Natural killer cell (primary cell): ENCODE results near the gene LRRC71. TPM values are rescaled to one million over a fixed set of nuclear protein-coding genes. Genes with fewer than 3 reads are reported as not detected.

Experiments used
- ATAC-seq, 3 donors: fragments of 150-1000 bp in 2 of 3; fragments of 200-7000 bp in 1 of 3; cut with Tn5 transposase; 1 replicate in 1 of 3; 2 replicates in 2 of 3; pipeline ENCODE4 v1.10.0; 2021; ENCODE audit warnings: mild to moderate bottlenecking in 2 of 3, moderate library complexity in 2 of 3
- DNase-seq, 2 donors: peaks; one replicate each; pipeline versions ENCODE4 v3.0.0 to v3.0.0-alpha.2; 2013 to 2021; ENCODE audit warnings: mixed read lengths in 1 of 2
- H3K27ac ChIP-seq: one replicate; pipeline ENCODE4 v1.5.1; 2013; ENCODE audit warnings: mild to moderate bottlenecking, low read length
- H3K27me3 ChIP-seq: one replicate; pipeline ENCODE4 v1.6.1; 2013; ENCODE audit warnings: low read length; ENCODE audit not compliant: control insufficient read depth, insufficient read depth
- H3K36me3 ChIP-seq: one replicate; pipeline ENCODE4 v1.6.1; 2013; ENCODE audit warnings: low read length; ENCODE audit not compliant: control insufficient read depth, insufficient read depth
- H3K4me1 ChIP-seq: one replicate; pipeline ENCODE4 v1.6.1; 2013; ENCODE audit warnings: low read length; ENCODE audit not compliant: control insufficient read depth, insufficient read depth
- H3K4me3 ChIP-seq: one replicate; pipeline ENCODE4 v1.5.1; 2013; ENCODE audit warnings: low read length
- H3K9me3 ChIP-seq: one replicate; pipeline ENCODE4 v1.6.1; 2013; ENCODE audit warnings: low read length; ENCODE audit not compliant: control insufficient read depth, insufficient read depth
- H3K27ac Mint-ChIP-seq, 2 donors: one replicate each; pipeline ENCODE4 v1.8.0; 2022; ENCODE audit warnings: mild to moderate bottlenecking in 2 of 2, mixed read lengths in 2 of 2, moderate library complexity in 1 of 2
- H3K27me3 Mint-ChIP-seq, 2 donors: one replicate each; pipeline ENCODE4 v1.8.0; 2022; ENCODE audit warnings: low read depth in 2 of 2, mixed read lengths in 2 of 2
- H3K36me3 Mint-ChIP-seq: one replicate; pipeline ENCODE4 v1.8.0; 2022; ENCODE audit warnings: mixed read lengths
- H3K4me1 Mint-ChIP-seq, 2 donors: one replicate each; pipeline ENCODE4 v1.8.0; 2022; ENCODE audit warnings: mixed read lengths in 2 of 2
- H3K4me3 Mint-ChIP-seq: one replicate; pipeline ENCODE4 v1.8.0; 2022; ENCODE audit warnings: mild to moderate bottlenecking, moderate library complexity, mixed read lengths
- H3K9me3 Mint-ChIP-seq, 2 donors: one replicate each; pipeline ENCODE4 v1.8.0; 2022; ENCODE audit warnings: mixed read lengths in 2 of 2
- CTCF ChIP-seq: fragments of 200-600 bp; IDR thresholded peaks from one replicate; pipeline ENCODE4 v1.8.0; 2022; ENCODE audit warnings: antibody characterized with exemption
- WGBS: methylation state at CpG from one replicate; pipeline ENCODE4 v1.1.7; 2013; ENCODE audit warnings: missing lambda C conversion rate; ENCODE audit not compliant: insufficient coverage; 5-methylcytosine and 5-hydroxymethylcytosine counted together
- intact Hi-C: fragments of 100-400 bp; cut with micrococcal nuclease; formaldehyde crosslinking; loops from one replicate; pipeline ENCODE4 v1.14.2; 2022
- total RNA-seq, 4 donors: library from RNA; stranded (reverse); fragments of 120-200 nt in 1 of 4; gene quantifications; one replicate each; pipeline versions ENCODE4 v1.2.3 to v1.2.4, GENCODE V29; 2013 to 2022

The LRRC71 gene
- total RNA-seq, 3 donors from 2014 or later (not counting 1 experiment from before 2014, with no cell fraction given), result not detected

DNA sequence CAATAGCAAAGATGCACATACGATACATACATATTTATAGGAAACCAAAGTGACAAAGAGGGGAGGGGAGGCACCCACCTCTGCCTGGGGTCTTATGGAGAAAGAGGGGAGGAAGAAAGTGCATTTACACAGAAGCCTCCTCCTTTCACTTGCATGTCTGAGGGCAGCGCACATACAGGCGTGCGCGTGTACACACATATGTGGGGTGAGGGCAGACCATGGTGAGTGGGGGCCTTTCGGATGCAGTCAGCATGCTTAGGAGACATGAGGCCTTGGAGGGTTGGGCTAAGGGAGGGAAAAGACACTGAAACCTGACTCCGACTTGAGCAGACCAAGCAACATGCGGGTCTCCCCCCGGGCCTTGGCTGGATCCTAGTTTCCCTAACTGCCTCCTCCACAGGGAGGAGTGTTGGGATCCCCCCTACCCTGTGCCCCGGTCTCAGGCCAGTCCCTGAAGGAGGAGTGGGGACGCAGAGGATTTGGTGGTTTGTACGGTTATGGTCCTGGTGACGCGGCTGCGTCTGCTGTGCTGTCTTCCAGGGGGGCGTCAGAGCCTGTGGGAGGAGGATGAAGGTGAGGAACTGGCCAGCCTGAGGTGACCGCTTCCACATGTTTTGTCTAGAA is 15.2 kb downstream of the LRRC71 start:
- WGBS, result 95% methylated on average over 14 of the region's 17 CpGs

GRCh38 chr1:156936191-156936590 is 15.8 kb downstream of the LRRC71 start:
- H3K4me3 Mint-ChIP-seq, result no peak overlapping the region
- DNase-seq, result no peak
- H3K36me3 Mint-ChIP-seq, result no peaks in the 10 kb centered on the region
- no peaks in the 10 kb centered on the region for H3K4me1 ChIP-seq
- no peak for TF ChIP-seq CTCF
- no peak for ATAC-seq
- no peaks in the 10 kb centered on the region for H3K36me3 ChIP-seq
- H3K9me3 ChIP-seq, result no peaks in the 10 kb centered on the region
- 88% methylated on average over 4 of the region's 5 CpGs for WGBS
- no peak overlapping the region for H3K27ac ChIP-seq
- peaks cover 0 to 5% of the 10 kb centered on the region in 2 donors for H3K4me1 Mint-ChIP-seq
- intact Hi-C loops, result no loop called here
- no peak overlapping the region for H3K27ac Mint-ChIP-seq
- no peaks in the 10 kb centered on the region for H3K9me3 Mint-ChIP-seq
- H3K27me3 ChIP-seq, result no peaks in the 10 kb centered on the region
- H3K27me3 Mint-ChIP-seq, result peaks cover 7 to 16% of the 10 kb centered on the region in 2 donors
- no peak overlapping the region for H3K4me3 ChIP-seq

More for the DNA sequence above, 15.2 kb downstream of the LRRC71 start:
- no peaks in the 10 kb centered on the region for H3K9me3 ChIP-seq
- no peak overlapping the region for H3K27ac ChIP-seq
- no peaks in the 10 kb centered on the region for H3K27me3 ChIP-seq
- Mint-ChIP-seq H3K4me3 (no peak overlapping the region), H3K27me3 (peaks cover 13 to 18% of the 10 kb centered on the region in 2 donors), H3K27ac (no peak overlapping the region), H3K9me3 (no peaks in the 10 kb centered on the region), H3K36me3 (no peaks in the 10 kb centered on the region), H3K4me1 (peaks cover 0 to 11% of the 10 kb centered on the region in 2 donors)
- no peaks in the 10 kb centered on the region for H3K36me3 ChIP-seq
- no peak for TF ChIP-seq CTCF
- H3K4me1 ChIP-seq, result no peaks in the 10 kb centered on the region
- no peak for ATAC-seq
- intact Hi-C loops, result no loop called here
- DNase-seq, result no peak
- no peak overlapping the region for H3K4me3 ChIP-seq

GRCh38 chr1:156936721-156937220 is 16.3 kb downstream of the LRRC71 start:
- H3K9me3 Mint-ChIP-seq, result no peaks in the 10 kb centered on the region
- intact Hi-C loops, result no loop called here
- H3K36me3 ChIP-seq, result no peaks in the 10 kb centered on the region
- 84% methylated on average over 10 of the region's 10 CpGs for WGBS
- TF ChIP-seq CTCF, result no peak
- no peaks in the 10 kb centered on the region for H3K9me3 ChIP-seq
- no peaks in the 10 kb centered on the region for H3K4me1 ChIP-seq
- H3K27me3 Mint-ChIP-seq, result peaks cover under 1 to 13% of the 10 kb centered on the region in 2 donors
- H3K4me1 Mint-ChIP-seq, result no peaks in the 10 kb centered on the region
- H3K4me3 Mint-ChIP-seq, result no peak overlapping the region
- no peaks in the 10 kb centered on the region for H3K36me3 Mint-ChIP-seq
- H3K27me3 ChIP-seq, result no peaks in the 10 kb centered on the region
- no peak overlapping the region for H3K27ac Mint-ChIP-seq
- ATAC-seq (no peak), DNase-seq (no peak)
- H3K4me3 ChIP-seq, result no peak overlapping the region
- no peak overlapping the region for H3K27ac ChIP-seq

GRCh38 chr1:156937883-156938282 is 17.5 kb downstream of the LRRC71 start:
- WGBS, result 79% methylated on average over 8 of the region's 8 CpGs
- H3K4me1 Mint-ChIP-seq, result no peaks in the 10 kb centered on the region
- no peak for TF ChIP-seq CTCF

More at GRCh38 chr1:156937883-156938282, 17.5 kb downstream of the LRRC71 start:
- no peak overlapping the region for H3K27ac Mint-ChIP-seq
- no peaks in the 10 kb centered on the region for H3K9me3 ChIP-seq
- H3K27me3 Mint-ChIP-seq, result peaks cover 0 to 13% of the 10 kb centered on the region in 2 donors
- intact Hi-C loops, result no loop called here
- ATAC-seq, result no peak
- H3K36me3 Mint-ChIP-seq, result no peaks in the 10 kb centered on the region
- H3K36me3 ChIP-seq, result no peaks in the 10 kb centered on the region
- H3K4me1 ChIP-seq, result no peaks in the 10 kb centered on the region
- H3K4me3 ChIP-seq, result no peak overlapping the region
- H3K4me3 Mint-ChIP-seq, result no peak overlapping the region
- H3K27me3 ChIP-seq, result no peaks in the 10 kb centered on the region
- no peaks in the 10 kb centered on the region for H3K9me3 Mint-ChIP-seq
- no peak overlapping the region for H3K27ac ChIP-seq
- no peak for DNase-seq
